ENCODE data around the gene PDZD7. TPM values are rescaled to one million over a fixed set of nuclear protein-coding genes. Genes with fewer than 3 reads are reported as not detected.

Gene PDZD7
- total and polyA plus RNA-seq, 4 donors, result 0.09 to 1.3 (median 0.55) TPM

DNA sequence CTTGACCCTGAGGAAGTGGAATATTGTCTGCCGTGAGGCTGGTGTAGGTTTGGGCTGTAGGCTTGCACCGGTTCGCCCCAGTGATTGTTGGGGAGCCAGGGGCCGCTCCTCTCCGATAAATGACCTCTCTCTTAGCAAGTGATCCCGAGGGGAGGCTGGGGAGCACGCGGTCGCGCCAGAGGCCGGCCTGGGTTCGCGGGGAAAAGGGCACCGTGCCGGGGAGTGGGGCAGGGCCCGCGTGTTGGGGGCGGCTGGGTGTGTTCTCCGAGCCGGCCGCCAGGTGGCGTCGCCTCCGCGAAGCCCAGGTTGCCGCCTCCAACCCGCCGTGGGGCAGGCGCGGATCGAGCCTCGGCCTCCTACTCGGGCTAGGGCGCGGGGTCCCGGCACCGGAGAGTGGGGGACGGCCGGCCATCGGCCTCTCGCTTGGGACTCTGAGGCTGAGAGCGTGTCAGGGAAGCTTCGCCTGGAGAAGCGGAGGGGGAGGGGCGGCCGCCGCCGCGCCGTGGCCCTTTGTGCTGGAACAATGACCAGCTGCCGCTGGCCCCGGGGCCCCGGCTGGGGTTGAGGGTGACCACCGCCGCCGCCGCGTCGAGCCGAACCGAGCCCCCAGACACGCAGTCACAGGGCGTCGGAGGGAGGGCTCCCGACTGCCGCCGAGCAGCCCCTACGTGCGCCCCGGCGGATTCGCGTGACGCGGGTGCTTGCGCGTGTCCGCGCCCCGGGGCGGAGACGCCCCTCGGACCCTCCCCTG is 31.8 kb downstream of the PDZD7 start:
- peak overlapping the region; percentile 91 to 93 for H3K9ac ChIP-seq (ENCODE audit: insufficient read depth in 1 of 2, low read length in 2 of 2)
- peak; percentile 76 for ATAC-seq (ENCODE audit: insufficient read depth, low FRiP score)
- 0% methylated on average over 61 to 83 of the region's 83 CpGs for WGBS, 2 donors

DNA sequence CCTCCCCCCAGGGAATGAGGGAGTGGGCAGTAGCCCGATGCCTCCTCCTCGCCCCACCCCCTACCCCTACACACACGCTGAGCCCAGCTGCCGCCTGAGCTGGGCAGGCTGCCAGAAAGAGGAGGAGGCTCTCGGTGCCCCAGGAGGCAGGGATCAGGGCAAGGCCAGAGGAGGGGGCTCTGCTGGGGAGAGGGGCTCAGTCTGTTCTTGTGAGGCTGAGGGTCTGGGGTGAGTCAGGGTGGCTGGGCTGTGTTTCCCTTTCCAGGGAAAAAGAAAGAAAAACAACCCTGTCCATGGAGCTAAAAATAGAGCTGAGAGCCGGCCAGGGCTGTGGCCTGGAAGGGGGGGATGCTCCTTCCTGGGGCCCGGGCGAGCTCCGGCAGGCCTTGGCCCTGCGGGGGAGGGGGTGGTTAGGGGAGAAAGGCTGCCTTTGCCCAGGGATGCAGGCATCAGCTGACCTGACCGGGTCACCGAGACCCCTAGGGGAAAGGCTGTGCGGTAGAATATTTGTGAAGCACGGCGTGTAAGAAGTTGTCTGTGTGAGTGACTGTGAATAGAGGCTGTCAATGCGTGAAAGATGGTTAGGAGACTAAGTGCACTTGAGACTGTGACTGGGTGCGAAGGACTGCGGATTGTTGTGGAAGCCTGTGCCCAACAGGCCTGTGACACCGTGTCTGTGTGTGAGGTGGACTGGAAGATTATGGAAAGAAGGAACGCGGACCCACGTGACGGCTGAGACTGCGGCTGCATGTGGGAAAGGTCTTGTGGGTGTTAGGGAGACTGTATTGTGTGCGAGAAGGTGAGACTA is 32.5 kb downstream of the PDZD7 start:
- whole genome bisulfite sequencing, 2 donors, result 2 to 3% methylated on average over 24 to 25 of the region's 25 CpGs
- H3K27ac ChIP-seq (ENCODE audit: low read depth in 1 of 2, low read length in 1 of 2), result peak overlapping the region; percentile 99 to 100
- peaks cover 6 to 60% (median 26%) of the 10 kb centered on the region in 5 donors for H3K4me1 ChIP-seq (ENCODE audit: control insufficient read depth in 5 of 5, insufficient read depth in 5 of 5, low read length in 5 of 5)
- TF ChIP-seq, protein P1, sequence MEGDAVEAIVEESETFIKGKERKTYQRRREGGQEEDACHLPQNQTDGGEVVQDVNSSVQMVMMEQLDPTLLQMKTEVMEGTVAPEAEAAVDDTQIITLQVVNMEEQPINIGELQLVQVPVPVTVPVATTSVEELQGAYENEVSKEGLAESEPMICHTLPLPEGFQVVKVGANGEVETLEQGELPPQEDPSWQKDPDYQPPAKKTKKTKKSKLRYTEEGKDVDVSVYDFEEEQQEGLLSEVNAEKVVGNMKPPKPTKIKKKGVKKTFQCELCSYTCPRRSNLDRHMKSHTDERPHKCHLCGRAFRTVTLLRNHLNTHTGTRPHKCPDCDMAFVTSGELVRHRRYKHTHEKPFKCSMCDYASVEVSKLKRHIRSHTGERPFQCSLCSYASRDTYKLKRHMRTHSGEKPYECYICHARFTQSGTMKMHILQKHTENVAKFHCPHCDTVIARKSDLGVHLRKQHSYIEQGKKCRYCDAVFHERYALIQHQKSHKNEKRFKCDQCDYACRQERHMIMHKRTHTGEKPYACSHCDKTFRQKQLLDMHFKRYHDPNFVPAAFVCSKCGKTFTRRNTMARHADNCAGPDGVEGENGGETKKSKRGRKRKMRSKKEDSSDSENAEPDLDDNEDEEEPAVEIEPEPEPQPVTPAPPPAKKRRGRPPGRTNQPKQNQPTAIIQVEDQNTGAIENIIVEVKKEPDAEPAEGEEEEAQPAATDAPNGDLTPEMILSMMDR (IDR thresholded peaks at IDR 0.05; ENCODE audit: control extremely low read depth, extremely low read depth), result no peak
- DNase-seq, result peak; percentile 91 to 95 (median 94)
- H3K36me3 ChIP-seq (ENCODE audit: control insufficient read depth in 4 of 4, insufficient read depth in 4 of 4, low read length in 4 of 4), result peaks cover 0 to 16% (median 13%) of the 10 kb centered on the region in 4 donors
- peak; percentile 16 for ATAC-seq (ENCODE audit: insufficient read depth, low FRiP score)
- H3K9me3 ChIP-seq (ENCODE audit: control insufficient read depth in 4 of 4, insufficient read depth in 3 of 4, low read length in 3 of 4), result no peaks in the 10 kb centered on the region
- peak overlapping the region; percentile 69 for H3K4me3 ChIP-seq
- peak overlapping the region; percentile 91 to 93 for H3K9ac ChIP-seq (ENCODE audit: insufficient read depth in 1 of 2, low read length in 2 of 2)
- no peaks in the 10 kb centered on the region for H3K27me3 ChIP-seq (ENCODE audit: control insufficient read depth in 3 of 3, insufficient read depth in 3 of 3, low read length in 2 of 3)

More for the DNA sequence above, 31.8 kb downstream of the PDZD7 start:
- TF ChIP-seq, protein P1 (IDR thresholded peaks at IDR 0.05; ENCODE audit: control extremely low read depth, extremely low read depth), result peak; percentile 65
- Histone ChIP-seq H3K27ac (ENCODE audit: low read depth in 1 of 2, low read length in 1 of 2) (peak overlapping the region; percentile 99 to 100), H3K4me3 (peak overlapping the region; percentile 69), H3K9me3 (ENCODE audit: control insufficient read depth in 4 of 4, insufficient read depth in 3 of 4, low read length in 3 of 4) (no peaks in the 10 kb centered on the region), H3K27me3 (ENCODE audit: control insufficient read depth in 3 of 3, insufficient read depth in 3 of 3, low read length in 2 of 3) (no peaks in the 10 kb centered on the region), H3K36me3 (ENCODE audit: control insufficient read depth in 4 of 4, insufficient read depth in 4 of 4, low read length in 4 of 4) (peaks cover 0 to 23% (median 12%) of the 10 kb centered on the region in 4 donors), H3K4me1 (ENCODE audit: control insufficient read depth in 5 of 5, insufficient read depth in 5 of 5, low read length in 5 of 5) (peaks cover 6 to 60% (median 26%) of the 10 kb centered on the region in 5 donors)
- DNase-seq, result peak; percentile 89 to 95 (median 90)

DNA sequence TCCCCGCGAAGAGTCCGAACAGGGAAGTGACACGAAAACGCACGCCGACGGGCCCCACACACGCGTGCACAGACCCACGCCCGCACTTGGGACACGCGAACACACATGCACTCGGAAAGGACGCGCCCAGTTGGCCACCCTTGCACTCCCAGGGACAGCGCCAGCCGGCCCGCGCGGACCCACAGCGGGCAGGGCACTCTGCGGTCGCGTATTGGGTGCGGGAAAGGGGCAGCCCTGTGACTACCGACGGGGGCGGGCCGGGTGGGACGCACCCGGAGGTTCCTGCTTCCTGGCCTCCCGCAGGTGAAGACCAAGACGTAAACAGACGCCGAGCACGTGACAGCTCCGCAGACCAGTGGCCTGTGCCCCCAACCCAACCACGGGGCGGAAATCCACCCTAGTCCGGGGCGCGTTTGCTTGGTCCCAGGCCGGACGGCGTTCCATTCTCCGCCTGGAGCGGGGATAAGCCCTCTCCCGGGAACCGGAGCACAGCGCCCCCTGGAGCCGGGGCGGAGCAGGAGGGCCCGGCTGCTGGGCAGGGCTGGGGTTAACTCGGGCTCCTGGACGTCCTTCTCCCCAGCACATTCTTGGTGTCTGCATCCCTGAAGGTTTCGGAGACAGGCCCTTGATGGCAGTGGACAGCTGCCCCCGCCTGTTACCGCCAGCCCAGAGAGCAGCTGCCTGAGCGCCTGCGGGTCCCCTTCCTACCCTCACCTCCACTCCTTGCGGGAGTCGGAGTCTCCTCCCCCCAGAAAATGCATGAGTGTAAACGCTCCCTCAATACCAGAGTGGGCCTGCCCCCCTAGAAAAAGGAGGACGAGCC is 33.4 kb downstream of the PDZD7 start:
- peak; percentile 46 to 79 (median 69) for DNase-seq
- 0% methylated on average over 55 to 66 of the region's 66 CpGs for WGBS, 2 donors

More for the DNA sequence above, 33.4 kb downstream of the PDZD7 start:
- H3K4me1 ChIP-seq (ENCODE audit: control insufficient read depth in 5 of 5, insufficient read depth in 5 of 5, low read length in 5 of 5), result peaks cover 6 to 59% (median 26%) of the 10 kb centered on the region in 5 donors
- TF ChIP-seq, protein P1 (IDR thresholded peaks at IDR 0.05; ENCODE audit: control extremely low read depth, extremely low read depth), result peak; percentile 35
- no peaks in the 10 kb centered on the region for H3K9me3 ChIP-seq (ENCODE audit: control insufficient read depth in 4 of 4, insufficient read depth in 3 of 4, low read length in 3 of 4)
- H3K27ac ChIP-seq (ENCODE audit: low read depth in 1 of 2, low read length in 1 of 2), result peak overlapping the region; percentile 99 to 100
- H3K27me3 ChIP-seq (ENCODE audit: control insufficient read depth in 3 of 3, insufficient read depth in 3 of 3, low read length in 2 of 3), result no peaks in the 10 kb centered on the region
- H3K4me3 ChIP-seq, result peak overlapping the region; percentile 68
- peak; percentile 60 for ATAC-seq (ENCODE audit: insufficient read depth, low FRiP score)
- peaks cover 0 to 15% (median 7%) of the 10 kb centered on the region in 4 donors for H3K36me3 ChIP-seq (ENCODE audit: control insufficient read depth in 4 of 4, insufficient read depth in 4 of 4, low read length in 4 of 4)
- peak overlapping the region in 1 of 2 donors; percentile 93 for H3K9ac ChIP-seq (ENCODE audit: insufficient read depth in 1 of 2, low read length in 2 of 2)

Measured in lung (tissue), 12 donors.